ENCODE data around the gene FGF12.
A peak's percentile ranks its signal among the peaks of the same experiment; 100 is the strongest.

The FGF12 gene

GRCh38 chr3:192408647-192409200, 318.6 kb downstream of the FGF12 start:
- DNase-seq: peak; percentile 77

GRCh38 chr3:192408007-192408646, 319.2 kb downstream of the FGF12 start:
- DNase-seq: no peak

GRCh38 chr3:192399767-192400166, 327.6 kb downstream of the FGF12 start:
- no peak for DNase-seq

DNA sequence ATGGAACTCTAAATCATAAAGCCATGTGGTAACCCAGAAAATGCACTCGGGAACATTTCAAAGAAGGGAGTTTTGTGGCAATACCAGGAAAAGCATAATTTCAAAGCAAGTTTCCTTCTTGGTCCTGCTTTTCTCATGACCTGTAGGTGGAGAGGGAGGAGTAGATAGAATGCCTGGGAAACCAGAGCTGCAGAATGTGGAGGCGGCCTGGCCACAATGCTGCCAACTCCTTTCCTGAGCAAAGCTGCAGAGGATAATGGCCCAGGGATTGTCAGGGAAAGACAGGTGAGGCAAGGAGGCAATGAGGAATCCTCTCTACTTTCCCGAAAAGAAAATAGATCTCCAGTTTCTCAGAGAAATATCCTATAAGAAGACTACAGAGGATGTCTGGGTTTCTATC, 330.3 kb downstream of the FGF12 start:
- no peak for DNase-seq

DNA sequence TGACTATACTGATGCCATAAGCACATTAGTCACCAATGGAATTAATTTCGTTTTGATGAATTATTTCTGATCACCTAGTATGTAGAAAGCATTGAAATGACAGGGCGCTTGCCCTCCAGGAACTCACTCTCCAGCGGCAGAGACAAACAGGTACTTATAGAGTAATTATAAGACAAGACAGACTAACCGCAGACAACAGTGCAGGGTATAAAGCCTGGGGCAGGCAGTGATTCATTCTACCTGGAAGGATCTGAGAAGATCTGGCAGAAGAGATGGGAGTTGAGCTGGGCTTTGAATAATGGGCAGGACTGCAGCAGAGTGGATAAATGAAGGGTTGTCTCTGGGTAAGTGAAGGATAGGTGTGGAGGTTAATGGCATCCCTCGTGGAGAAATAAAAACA, 331.8 kb downstream of the FGF12 start:
- DNase-seq: peak; percentile 59

- no peak for DNase-seq
Observed at GRCh38 chr3:192392986-192393385, 334.4 kb downstream of the FGF12 start.

DNA sequence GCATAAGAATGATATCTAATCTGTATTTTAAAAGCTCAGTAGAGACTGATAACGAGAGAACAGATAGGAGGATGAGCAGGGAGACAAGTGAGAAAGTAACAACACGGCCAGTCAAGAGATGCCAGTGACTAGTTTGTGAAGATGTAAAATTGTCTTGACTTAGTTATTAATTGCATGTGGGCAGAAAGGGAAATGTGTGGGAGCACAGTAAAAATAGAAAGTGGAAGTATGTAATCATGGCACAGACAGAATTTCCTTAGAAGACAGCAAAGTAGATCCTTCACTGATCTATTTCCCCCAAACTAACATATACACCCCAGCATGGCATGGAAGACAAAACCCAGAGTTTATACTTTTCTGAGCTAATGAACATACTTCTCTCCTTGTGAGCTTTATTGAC, 344.5 kb downstream of the FGF12 start:
- DNase-seq: no peak

GRCh38 chr3:192373586-192373985, 353.8 kb downstream of the FGF12 start:
- DNase-seq: no peak

DNA sequence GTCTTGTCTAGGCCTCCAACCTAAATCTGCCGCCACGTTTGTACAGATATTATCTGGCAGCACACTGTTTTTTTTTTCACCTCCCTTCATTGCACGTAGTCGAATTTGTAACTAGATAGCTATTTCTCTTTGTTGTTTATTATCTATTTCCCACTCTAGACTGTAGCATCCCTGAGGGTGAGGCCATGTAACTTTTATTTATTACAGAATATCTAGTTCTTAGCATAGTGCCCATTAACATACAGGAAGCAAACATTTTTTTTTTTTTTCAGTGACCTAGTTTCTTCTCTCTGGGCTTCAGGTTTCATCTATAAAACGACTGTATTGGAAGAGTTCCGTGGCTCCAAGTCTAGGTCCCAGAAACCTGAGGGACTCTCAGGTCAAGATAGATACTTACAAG, 354.3 kb downstream of the FGF12 start:
- DNase-seq: peak; percentile 43

DNA sequence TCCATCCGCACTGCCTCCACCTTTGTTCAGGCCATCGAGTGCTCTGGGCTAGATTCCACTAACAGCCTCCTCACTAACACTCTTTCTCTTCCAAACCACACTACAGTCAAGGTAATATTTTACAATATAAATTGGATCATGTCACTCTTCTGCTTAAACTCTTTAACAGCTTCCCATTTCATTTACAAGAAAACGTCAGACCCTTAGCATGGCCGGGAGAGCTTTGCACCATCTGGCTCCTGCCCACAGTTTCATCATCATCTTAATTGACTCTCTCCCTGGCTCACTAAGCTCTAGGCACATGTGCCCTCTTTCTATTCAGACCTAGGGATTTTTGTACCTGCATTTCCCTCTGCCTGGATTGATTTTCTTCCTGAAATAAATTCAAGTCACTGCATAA, 354.7 kb downstream of the FGF12 start:
- peak; percentile 73 for DNase-seq

- DNase-seq: peak; percentile 32
Observed at GRCh38 chr3:192371870-192372400, 355.4 kb downstream of the FGF12 start.

DNA sequence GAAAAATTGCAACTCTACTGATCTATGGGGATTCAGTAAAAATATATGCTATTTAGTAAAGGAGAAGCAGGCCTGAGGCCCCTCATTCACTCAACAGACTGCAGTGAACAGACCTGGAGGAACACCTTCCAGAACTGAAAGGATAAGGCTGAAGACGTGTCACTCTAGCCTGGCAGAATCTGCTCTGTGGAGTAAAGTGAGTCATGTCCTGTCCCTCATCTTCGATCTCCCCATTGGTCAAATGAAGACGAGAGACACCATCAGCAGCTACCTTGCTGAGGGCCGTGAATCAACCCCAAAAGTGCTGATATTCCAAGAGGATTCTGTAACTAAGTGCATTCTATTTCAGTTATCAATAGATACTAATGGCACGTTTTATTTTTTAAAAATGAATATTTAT, 359.7 kb downstream of the FGF12 start:
- no peak for DNase-seq

- DNase-seq: no peak
Observed at GRCh38 chr3:192366916-192367315, 360.4 kb downstream of the FGF12 start.

DNA sequence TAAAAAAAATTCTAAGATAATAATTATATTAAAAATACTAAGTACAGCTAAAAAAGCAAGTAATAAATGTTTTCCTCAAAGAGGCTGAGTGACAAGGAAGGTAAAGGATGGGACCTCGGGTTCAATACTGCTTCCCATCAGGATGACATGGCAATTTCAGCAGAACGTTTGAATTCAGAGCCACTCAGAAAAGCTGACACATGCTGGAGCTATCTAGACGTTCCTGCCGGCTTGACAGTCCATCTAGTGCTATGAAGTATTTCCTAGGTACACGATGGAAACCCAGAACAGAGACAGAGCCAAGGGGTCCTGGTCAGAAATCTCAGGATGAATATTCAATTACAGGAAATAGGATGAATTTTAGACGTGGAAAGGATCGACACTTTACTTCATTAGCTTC, 361.8 kb downstream of the FGF12 start:
- no peak for DNase-seq

- peak; percentile 62 for DNase-seq
Observed at GRCh38 chr3:192364316-192364715, 363.0 kb downstream of the FGF12 start.

DNA sequence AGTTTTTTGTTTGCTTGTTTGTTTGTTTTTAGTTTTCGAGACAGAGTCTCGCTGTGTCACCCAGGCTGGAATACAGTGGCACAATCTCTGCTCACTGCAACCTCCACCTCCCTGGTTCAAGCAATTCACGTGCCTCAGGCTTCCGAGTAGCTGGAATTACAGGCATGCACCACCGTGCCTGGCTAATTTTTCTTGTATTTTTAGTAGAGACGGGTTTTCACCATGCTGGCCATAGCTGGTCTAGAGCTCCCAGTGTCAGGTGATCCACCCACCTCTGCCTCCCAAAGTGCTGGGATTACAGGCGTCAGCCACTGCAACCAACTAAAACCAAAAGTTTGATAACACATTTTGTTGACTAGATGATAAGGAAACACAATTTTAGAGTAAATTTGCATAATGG, 372.7 kb downstream of the FGF12 start:
- no peak for DNase-seq

DNA sequence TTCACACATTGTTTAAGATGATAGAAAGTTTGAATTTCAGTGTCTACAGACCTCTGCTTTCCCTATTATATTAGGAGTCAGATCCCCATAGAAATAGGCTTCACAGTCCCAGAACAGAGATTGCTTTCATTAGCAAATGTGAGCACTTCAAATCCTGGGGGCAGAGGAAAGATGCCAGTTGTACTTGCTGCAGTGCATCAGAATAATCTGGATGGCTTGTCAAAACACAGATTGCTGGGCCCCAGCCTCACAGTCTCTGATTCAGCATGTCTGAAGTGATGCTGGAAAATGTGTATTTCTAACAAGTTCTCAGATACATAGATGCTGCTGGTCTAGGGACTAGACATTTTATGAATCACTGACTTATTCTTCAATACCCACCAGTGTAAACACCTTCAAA, 375.2 kb downstream of the FGF12 start:
- DNase-seq: no peak

DNA sequence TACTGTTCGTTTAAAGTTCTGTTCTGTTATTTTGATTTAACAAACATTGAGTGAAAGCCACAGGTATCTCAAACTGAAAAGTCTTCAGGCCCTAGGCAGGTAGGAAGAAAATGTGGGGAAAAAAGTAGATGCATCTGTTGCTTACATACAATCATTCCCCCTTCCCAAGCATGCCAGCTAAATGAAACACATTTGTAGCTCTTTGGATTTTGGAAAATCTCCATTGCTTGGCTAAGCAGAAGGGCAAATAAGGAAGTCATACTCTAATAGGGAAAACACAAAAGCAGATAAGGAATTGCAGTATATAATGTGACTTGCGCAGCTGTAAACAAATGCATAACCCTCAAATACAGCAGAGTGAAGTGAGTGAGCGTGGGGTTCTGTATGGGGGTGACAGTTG, 375.9 kb downstream of the FGF12 start:
- DNase-seq: no peak

- DNase-seq: no peak
Observed at GRCh38 chr3:192340031-192340430, 387.3 kb downstream of the FGF12 start.

GRCh38 chr3:192339214-192339613, 388.1 kb downstream of the FGF12 start:
- DNase-seq: peak; percentile 29

- no peak for DNase-seq
Observed at GRCh38 chr3:192336286-192336685, 391.1 kb downstream of the FGF12 start.

DNA sequence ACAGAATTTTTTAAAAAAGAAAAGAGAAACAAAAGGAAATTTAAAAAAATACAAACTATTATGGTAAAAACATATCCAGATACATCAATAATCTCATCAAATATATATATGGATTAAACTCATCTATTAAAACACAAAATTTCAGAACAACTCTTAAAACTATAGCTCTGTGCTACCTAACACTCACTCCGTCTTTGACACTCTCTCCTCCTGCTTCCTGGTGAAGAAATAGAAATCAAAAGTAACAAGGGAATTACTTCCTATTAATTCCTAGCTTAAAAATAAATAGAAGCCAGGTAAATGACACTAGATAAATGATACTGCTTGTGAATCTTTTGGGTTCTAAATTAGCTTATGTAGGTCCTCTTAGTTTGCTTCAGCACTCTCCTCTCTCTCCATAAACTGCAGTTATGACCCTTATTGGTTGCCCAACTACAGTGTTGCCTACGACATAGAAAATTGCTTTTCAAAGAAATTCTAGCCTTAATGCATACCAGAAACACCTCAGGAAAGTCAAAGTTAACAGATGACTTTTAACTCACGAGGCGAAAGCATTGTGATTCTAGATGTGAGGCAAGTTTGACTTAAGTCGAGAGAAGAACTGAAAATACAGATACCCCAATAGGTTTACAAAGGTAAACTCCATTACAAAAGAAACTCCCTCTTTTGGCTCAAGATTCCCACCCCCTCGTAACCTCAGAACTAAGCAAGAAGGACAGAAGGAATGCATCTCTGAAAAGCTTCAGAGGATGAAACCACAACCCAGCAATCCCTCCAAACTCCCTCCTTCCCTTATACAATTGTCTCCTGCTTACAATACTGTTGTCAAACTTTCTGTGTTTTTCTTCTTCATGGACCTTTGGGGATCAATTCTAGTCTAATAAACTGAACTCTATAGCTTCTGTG, 394.7 kb downstream of the FGF12 start:
- no peak for DNase-seq

DNA sequence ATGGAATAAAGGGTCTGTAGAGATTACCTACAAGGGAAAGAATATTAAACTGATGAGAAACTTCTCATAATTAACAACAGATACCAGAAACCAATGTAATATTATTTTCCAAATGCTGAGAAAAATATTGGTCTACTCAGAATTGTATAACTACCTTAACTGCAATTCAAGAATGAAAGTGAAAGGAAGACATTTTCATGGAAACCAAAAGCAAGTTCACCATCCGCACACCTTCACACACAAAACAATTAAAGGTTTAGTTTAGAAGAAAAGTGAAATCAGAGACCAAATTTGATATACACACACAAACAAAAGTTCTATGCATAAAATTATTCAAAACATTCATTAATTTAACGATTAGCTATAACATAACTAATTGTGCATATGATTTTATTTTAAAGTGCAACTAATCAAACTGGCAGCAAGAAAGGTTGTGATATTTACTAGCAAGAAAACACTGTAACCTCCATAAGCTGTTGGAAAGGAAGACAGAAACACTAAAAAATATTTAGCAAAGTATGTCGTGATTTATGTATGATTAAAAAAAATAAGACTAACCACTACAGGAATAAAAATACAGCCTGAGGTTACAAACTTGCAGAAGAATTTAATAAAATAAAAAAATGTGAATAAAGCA, 395.5 kb downstream of the FGF12 start:
- no peak for DNase-seq

Measured in NCI-H69 (cell line).